OCI-LY1 (cell line): ENCODE data around the gene TXNRD3.
"Not testable (repeated sequence)": the region's sequence is repeated elsewhere in the genome, so short reads cannot be mapped to it uniquely, and the experiment has no call there.

Experiments
- H2AFZ ChIP-seq: fragments of 200-600 bp; sonication (generic), shearing (Covaris generic); 2 replicates; pipeline ENCODE4 v1.6.0; 2014; ENCODE audit warnings: antibody characterized with exemption, mild to moderate bottlenecking, low read length
- H3F3A ChIP-seq: fragments of 200-600 bp; sonication (generic), shearing (Covaris generic); 2 replicates; pipeline ENCODE4 v1.6.0; 2014; ENCODE audit warnings: mild to moderate bottlenecking, antibody characterized with exemption, low read length, moderate library complexity; ENCODE audit not compliant: insufficient read depth
- H3K27ac ChIP-seq: fragments of 200-600 bp; sonication (generic); 2 replicates; pipeline ENCODE4 v1.5.1; 2014; ENCODE audit warnings: low read length, mixed run types, mild to moderate bottlenecking, low read depth; ENCODE audit not compliant: poor library complexity, severe bottlenecking
- H3K27me3 ChIP-seq: fragments of 200-600 bp; sonication (generic); 2 replicates; pipeline ENCODE4 v1.6.0; 2014; ENCODE audit warnings: antibody characterized with exemption, mild to moderate bottlenecking, low read length, moderate library complexity; ENCODE audit not compliant: insufficient read depth
- H3K36me3 ChIP-seq: fragments of 200-600 bp; sonication (generic); 2 replicates; pipeline ENCODE4 v1.6.1; 2014; ENCODE audit warnings: mild to moderate bottlenecking, antibody characterized with exemption, low read length, moderate library complexity, mixed read lengths; ENCODE audit not compliant: insufficient read depth
- H3K4me1 ChIP-seq: fragments of 200-600 bp; sonication (generic); 2 replicates; pipeline ENCODE4 v1.5.1; 2014; ENCODE audit warnings: mild to moderate bottlenecking, low read length, moderate library complexity; ENCODE audit not compliant: insufficient read depth, severe bottlenecking
- H3K4me2 ChIP-seq: fragments of 200-600 bp; sonication (generic), shearing (Covaris generic); 2 replicates; pipeline ENCODE4 v1.6.1; 2014; ENCODE audit warnings: low read length
- H3K4me3 ChIP-seq: fragments of 200-600 bp; sonication (generic); 2 replicates; pipeline ENCODE4 v1.5.1; 2014; ENCODE audit warnings: low read length, low read depth, mild to moderate bottlenecking, mixed read lengths; ENCODE audit not compliant: poor library complexity, severe bottlenecking
- H3K79me2 ChIP-seq: fragments of 200-600 bp; shearing (Covaris generic); 2 replicates; pipeline ENCODE4 v1.6.1; 2016; ENCODE audit warnings: mixed run types, low read length, mixed read lengths; ENCODE audit not compliant: insufficient read depth
- H3K9ac ChIP-seq: fragments of 200-600 bp; sonication (generic), shearing (Covaris generic); 2 replicates; pipeline ENCODE4 v1.6.1; 2014; ENCODE audit warnings: mild to moderate bottlenecking, low read length, mixed read lengths
- H3K9me2 ChIP-seq: fragments of 200-600 bp; sonication (generic), shearing (Covaris generic); 2 replicates; pipeline ENCODE4 v1.6.1; 2014; ENCODE audit warnings: low read depth, mild to moderate bottlenecking, low read length, mixed read lengths
- H3K9me3 ChIP-seq: fragments of 200-600 bp; shearing (Covaris generic); 2 replicates; pipeline ENCODE4 v1.6.1; 2014; ENCODE audit warnings: low read length, mixed read lengths
- H4K20me1 ChIP-seq: fragments of 200-600 bp; sonication (generic), shearing (Covaris generic); 2 replicates; pipeline ENCODE4 v1.6.0; 2016; ENCODE audit warnings: mild to moderate bottlenecking, low read length; ENCODE audit not compliant: insufficient read depth
- EZH2 ChIP-seq: fragments of 200-600 bp; sonication (generic), shearing (Covaris generic); IDR thresholded peaks from 2 replicates; pipeline ENCODE4 v1.8.0; 2017; ENCODE audit warnings: borderline replicate concordance, mixed run types, mild to moderate bottlenecking, antibody characterized with exemption, low read length, moderate library complexity, mixed read lengths
- TF ChIP-seq, protein P1 (sequence below): fragments of 200-600 bp; sonication (generic), shearing (Covaris generic); IDR thresholded peaks from 2 replicates; pipeline ENCODE4 v1.5.1; 2017; ENCODE audit warnings: mild to moderate bottlenecking, antibody characterized with exemption, low read length, moderate library complexity, mixed read lengths

The TXNRD3 gene

GRCh38 chr3:126606001-126606400 lies 48.9 kb downstream of the TXNRD3 start:
- H3K9ac ChIP-seq: no peak overlapping the region
- no peaks in the 10 kb centered on the region for H3K79me2 ChIP-seq
- H3F3A ChIP-seq: no peaks in the 10 kb centered on the region
- H3K9me2 ChIP-seq: no peaks in the 10 kb centered on the region
- no peaks in the 10 kb centered on the region for H3K36me3 ChIP-seq
- no peak overlapping the region for H2AFZ ChIP-seq
- H3K4me2 ChIP-seq: no peak overlapping the region
- no peaks in the 10 kb centered on the region for H3K9me3 ChIP-seq
- no peaks in the 10 kb centered on the region for H3K4me1 ChIP-seq
- no peak overlapping the region for H3K4me3 ChIP-seq
- no peaks in the 10 kb centered on the region for H4K20me1 ChIP-seq
- H3K27me3 ChIP-seq: no peaks in the 10 kb centered on the region
- TF ChIP-seq, protein P1, sequence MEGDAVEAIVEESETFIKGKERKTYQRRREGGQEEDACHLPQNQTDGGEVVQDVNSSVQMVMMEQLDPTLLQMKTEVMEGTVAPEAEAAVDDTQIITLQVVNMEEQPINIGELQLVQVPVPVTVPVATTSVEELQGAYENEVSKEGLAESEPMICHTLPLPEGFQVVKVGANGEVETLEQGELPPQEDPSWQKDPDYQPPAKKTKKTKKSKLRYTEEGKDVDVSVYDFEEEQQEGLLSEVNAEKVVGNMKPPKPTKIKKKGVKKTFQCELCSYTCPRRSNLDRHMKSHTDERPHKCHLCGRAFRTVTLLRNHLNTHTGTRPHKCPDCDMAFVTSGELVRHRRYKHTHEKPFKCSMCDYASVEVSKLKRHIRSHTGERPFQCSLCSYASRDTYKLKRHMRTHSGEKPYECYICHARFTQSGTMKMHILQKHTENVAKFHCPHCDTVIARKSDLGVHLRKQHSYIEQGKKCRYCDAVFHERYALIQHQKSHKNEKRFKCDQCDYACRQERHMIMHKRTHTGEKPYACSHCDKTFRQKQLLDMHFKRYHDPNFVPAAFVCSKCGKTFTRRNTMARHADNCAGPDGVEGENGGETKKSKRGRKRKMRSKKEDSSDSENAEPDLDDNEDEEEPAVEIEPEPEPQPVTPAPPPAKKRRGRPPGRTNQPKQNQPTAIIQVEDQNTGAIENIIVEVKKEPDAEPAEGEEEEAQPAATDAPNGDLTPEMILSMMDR: no peak
- no peak for TF ChIP-seq EZH2
- H3K27ac ChIP-seq: no peak overlapping the region

- TF ChIP-seq, protein P1: no peak
- no peak for TF ChIP-seq EZH2
Observed at GRCh38 chr3:126604691-126605090, 50.2 kb downstream of the TXNRD3 start.

GRCh38 chr3:126599101-126599500 lies 55.8 kb downstream of the TXNRD3 start:
- no peak overlapping the region for H2AFZ ChIP-seq

More at GRCh38 chr3:126604691-126605090, 50.2 kb downstream of the TXNRD3 start:
- H2AFZ ChIP-seq: no peak overlapping the region
- H3K4me2 ChIP-seq: no peak overlapping the region
- no peaks in the 10 kb centered on the region for H3K4me1 ChIP-seq
- H3K9me2 ChIP-seq: no peaks in the 10 kb centered on the region
- no peaks in the 10 kb centered on the region for H3K27me3 ChIP-seq
- H3K36me3 ChIP-seq: no peaks in the 10 kb centered on the region
- no peaks in the 10 kb centered on the region for H3K9me3 ChIP-seq
- H3K4me3 ChIP-seq: no peak overlapping the region
- no peaks in the 10 kb centered on the region for H4K20me1 ChIP-seq
- no peaks in the 10 kb centered on the region for H3K79me2 ChIP-seq
- H3K27ac ChIP-seq: no peak overlapping the region
- no peaks in the 10 kb centered on the region for H3F3A ChIP-seq
- no peak overlapping the region for H3K9ac ChIP-seq

DNA sequence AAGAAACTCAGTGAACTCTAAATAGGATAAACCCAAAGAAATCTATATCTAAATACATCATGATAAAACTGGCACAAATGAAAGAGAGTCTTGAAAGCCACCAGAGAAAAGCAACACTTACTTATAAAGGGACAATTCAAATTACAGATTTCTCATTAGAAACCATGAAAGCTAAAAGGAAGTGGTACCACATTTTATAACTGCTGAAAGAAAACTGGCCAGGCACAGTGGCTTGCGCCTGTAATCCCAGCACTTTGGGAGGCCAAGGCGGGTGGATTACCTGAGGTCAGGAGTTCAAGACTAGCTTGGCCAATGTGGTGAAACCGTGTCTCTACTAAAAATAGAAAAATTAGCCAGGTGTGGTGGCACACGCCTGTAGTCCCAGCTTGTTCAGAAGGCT lies 59.4 kb downstream of the TXNRD3 start:
- not testable (repeated sequence) for H4K20me1 ChIP-seq, H3K27me3 ChIP-seq, H3K9ac ChIP-seq, H3K27ac ChIP-seq, H3K4me2 ChIP-seq, H3K9me3 ChIP-seq, H3K79me2 ChIP-seq, H2AFZ ChIP-seq, H3K4me1 ChIP-seq, H3K36me3 ChIP-seq, H3F3A ChIP-seq, H3K4me3 ChIP-seq, H3K9me2 ChIP-seq

More at GRCh38 chr3:126599101-126599500, 55.8 kb downstream of the TXNRD3 start:
- H3K9me2 ChIP-seq: no peaks in the 10 kb centered on the region
- no peak overlapping the region for H3K9ac ChIP-seq
- no peaks in the 10 kb centered on the region for H3F3A ChIP-seq
- TF ChIP-seq, protein P1: no peak
- no peak for TF ChIP-seq EZH2
- no peak overlapping the region for H3K27ac ChIP-seq
- H3K4me1 ChIP-seq: no peaks in the 10 kb centered on the region
- H3K4me2 ChIP-seq: no peak overlapping the region
- no peaks in the 10 kb centered on the region for H3K79me2 ChIP-seq
- H4K20me1 ChIP-seq: no peaks in the 10 kb centered on the region
- H3K36me3 ChIP-seq: no peaks in the 10 kb centered on the region
- H3K27me3 ChIP-seq: no peaks in the 10 kb centered on the region
- no peak overlapping the region for H3K4me3 ChIP-seq
- H3K9me3 ChIP-seq: no peaks in the 10 kb centered on the region

- not testable (repeated sequence) for H2AFZ ChIP-seq, H3K79me2 ChIP-seq, H3K9me2 ChIP-seq, H3K4me3 ChIP-seq, H3K27me3 ChIP-seq, H3F3A ChIP-seq, H3K9me3 ChIP-seq, H3K36me3 ChIP-seq, H4K20me1 ChIP-seq, H3K4me1 ChIP-seq, H3K9ac ChIP-seq, H3K27ac ChIP-seq, H3K4me2 ChIP-seq
Observed at GRCh38 chr3:126591515-126591914, 63.4 kb downstream of the TXNRD3 start.
